ENCODE results near the gene CHST4.
"Not testable (repeated sequence)": the region's sequence is repeated elsewhere in the genome, so short reads cannot be mapped to it uniquely, and the experiment has no call there.

CHST4 gene

GRCh38 chr16:71570144-71570543 lies 43.9 kb downstream of the CHST4 start:
- DNase-seq (ENCODE audit: low read depth, low spot score): no peak

GRCh38 chr16:71572497-71573116 lies 46.4 kb downstream of the CHST4 start:
- no peak for DNase-seq (ENCODE audit: low read depth, low spot score)

- DNase-seq (ENCODE audit: low read depth, low spot score): no peak
These were observed 47.3 kb downstream of the CHST4 start for GRCh38 chr16:71573387-71574094.

GRCh38 chr16:71574702-71575101 lies 48.5 kb downstream of the CHST4 start:
- no peak for DNase-seq (ENCODE audit: low read depth, low spot score)

GRCh38 chr16:71576971-71577370 lies 50.7 kb downstream of the CHST4 start, which contains the start of gene TAT:
Gene TAT, minus strand, starts transcription at chr16:71577092. Its CDS starts 677 bp downstream, at chr16:71576415.
- DNase-seq (ENCODE audit: low read depth, low spot score): no peak

GRCh38 chr16:71582553-71582848 lies 56.3 kb downstream of the CHST4 start:
- DNase-seq (ENCODE audit: low read depth, low spot score): not testable (repeated sequence)

- DNase-seq (ENCODE audit: low read depth, low spot score): no peak
These were observed 58.5 kb downstream of the CHST4 start for GRCh38 chr16:71584543-71585317.

- DNase-seq (ENCODE audit: low read depth, low spot score): no peak
These were observed 59.1 kb downstream of the CHST4 start for GRCh38 chr16:71585318-71585703.
